Activated CD8-positive, alpha-beta memory T cell treated with anti-CD3 and anti-CD28 coated beads for 36 hours (primary cell): Measurements from ENCODE around the gene MGRN1. TPM values are rescaled to one million over a fixed set of nuclear protein-coding genes. Genes with fewer than 3 reads are reported as not detected.

Source experiments
- CTCF ChIA-PET: fragments of 350-600 bp; sonication (Branson Sonifier 250); formaldehyde crosslinking; loops from one replicate; lab custom pipeline; 2021; ENCODE audit warnings: antibody characterized with exemption; lab: Charles Lee
- POLR2A ChIA-PET: fragments of 350-600 bp; sonication (Branson Sonifier 250); formaldehyde crosslinking; loops from one replicate; lab custom pipeline; 2021; ENCODE audit warnings: antibody characterized with exemption; lab: Charles Lee
- total RNA-seq, 2 experiments: library from RNA; stranded (reverse); gene quantifications; one replicate each; pipeline ENCODE4 v1.2.3, GENCODE V29; 2021

Gene MGRN1
- total RNA-seq, 2 experiments from 2014 or later: 61.9 to 64.2 TPM

DNA sequence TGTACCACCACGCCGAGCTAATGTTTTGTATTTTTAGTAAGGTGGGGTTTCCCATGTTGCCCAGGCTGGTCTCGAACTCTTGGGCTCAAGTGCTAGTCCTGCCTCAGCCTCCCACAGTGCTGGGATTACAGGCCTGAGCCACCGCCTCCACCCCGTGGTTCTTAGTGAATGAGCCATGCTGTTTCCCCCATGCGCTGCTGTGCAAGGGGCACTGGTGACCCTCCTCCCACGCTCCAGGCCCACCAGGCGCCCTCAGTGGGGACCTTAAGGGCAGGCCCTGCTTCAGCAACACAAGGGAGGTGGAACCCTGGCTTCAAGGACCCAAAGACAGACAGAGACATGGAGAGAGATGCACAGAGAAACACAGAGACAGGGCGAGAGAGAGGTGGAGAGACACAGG lies 53.4 kb downstream of the MGRN1 start:
- CTCF ChIA-PET: no interaction called here
- POLR2A ChIA-PET: no interaction called here

DNA sequence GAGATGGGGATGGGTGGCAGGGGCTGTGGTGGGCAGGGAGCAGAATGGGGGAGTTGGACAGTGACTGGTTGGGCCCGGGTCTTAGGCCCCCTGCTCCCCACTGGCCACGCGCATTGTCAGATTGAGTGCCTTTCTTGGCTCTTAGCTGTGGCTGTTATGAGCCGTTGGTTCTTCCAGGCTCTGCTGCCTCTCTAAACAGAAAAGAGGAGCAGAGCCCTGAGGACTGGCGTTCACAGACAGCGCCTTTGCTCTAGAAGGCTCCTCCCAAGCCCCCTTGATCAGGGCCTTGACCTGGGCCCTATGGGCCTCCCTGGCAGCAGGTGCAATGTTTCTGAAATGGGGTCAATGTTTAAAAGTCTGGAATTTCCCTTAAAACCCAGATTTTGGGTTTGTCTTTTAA lies 54.0 kb downstream of the MGRN1 start:
- ChIA-PET POLR2A (no interaction called here), CTCF (no interaction called here)

DNA sequence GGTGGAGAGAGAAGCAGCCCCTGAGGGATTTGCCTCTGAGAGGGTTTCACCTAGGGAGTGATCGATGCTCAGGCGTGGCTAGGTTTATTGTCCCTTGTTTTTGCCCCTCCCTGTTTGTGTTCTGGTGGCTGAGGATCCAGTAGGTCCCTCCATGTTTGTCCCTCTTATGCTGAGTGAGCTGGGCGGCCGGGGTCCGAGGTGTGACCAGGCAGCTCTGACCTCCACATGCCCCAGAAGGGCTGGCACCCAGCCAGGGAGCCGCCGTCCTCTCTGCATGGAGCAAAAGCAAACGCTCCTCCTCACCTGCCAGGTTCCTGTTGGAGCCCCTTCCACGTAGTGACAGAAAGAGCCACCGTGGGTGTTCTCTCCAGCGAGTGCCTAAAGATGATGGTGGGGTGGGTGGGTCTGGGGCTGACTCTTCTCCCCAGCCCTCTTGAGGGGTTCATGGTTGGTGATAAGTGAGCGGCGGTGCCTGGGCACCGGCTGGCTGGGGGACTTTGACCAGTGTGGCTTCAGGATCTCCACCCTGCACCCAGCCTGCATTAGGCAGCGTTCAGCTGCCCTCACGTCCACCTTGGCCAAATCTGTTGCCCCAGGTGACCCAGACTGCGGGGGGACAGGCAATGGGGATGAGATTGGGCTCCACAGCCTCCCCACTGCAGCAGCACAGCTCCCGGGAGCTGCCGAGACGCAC lies 54.7 kb downstream of the MGRN1 start:
- CTCF ChIA-PET: interaction anchor here (1.1 kb wide), 1 partner anchor 55 kb away, joined by 5 read pairs; the partner anchor contains the start of gene MGRN1
- POLR2A ChIA-PET: no interaction called here

GRCh38 chr16:4679850-4680636 lies 55.4 kb downstream of the MGRN1 start:
- ChIA-PET CTCF (interaction anchor here (1.1 kb wide), 1 partner anchor 56 kb away, joined by 5 read pairs; the partner anchor contains the start of gene MGRN1), POLR2A (no interaction called here)

DNA sequence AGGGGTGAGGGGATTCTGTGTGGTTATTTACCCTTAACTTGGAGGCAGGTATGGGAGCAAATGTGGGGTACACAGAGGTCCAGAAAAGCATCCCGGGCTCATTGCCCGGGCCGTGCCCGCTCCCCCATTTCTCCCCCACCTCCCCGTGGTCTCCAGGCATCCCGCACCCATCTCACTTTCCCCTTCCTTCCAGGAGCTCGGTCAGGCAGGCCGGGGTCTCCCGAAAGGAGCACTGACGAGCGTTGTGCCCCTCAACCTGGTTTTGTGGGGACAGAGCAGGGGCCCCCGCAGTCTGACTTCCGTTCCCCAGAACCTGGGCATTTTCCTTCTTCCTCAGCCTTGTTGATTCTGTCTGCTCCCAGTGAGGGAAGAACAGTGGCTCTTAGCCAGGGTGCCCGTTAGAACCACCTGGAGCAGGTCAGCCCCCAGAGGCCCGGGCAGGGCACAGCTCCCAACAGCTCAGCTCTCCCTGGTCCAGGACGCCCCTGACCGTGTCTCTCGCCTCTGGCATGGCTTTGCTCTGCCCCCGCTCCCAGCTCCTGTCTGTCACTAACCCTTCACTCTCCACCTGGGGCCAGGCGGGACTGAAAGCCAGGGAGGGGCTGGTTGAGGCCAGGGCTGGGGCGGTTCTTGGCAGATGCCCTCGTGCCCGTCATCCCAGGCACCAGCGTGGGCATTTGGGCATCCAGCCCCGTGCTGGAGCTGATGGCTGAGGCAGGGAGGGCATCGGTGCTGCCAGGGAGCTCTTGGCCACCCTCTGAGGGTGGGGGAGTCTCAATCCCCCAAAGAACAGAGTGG lies 56.2 kb downstream of the MGRN1 start:
- ChIA-PET POLR2A (no interaction called here), CTCF (interaction anchor here (0.6 to 1.1 kb wide), 2 partner anchors 57 to 132 kb away, joined by 3 to 5 read pairs; partner anchors contain the start of gene MGRN1)

DNA sequence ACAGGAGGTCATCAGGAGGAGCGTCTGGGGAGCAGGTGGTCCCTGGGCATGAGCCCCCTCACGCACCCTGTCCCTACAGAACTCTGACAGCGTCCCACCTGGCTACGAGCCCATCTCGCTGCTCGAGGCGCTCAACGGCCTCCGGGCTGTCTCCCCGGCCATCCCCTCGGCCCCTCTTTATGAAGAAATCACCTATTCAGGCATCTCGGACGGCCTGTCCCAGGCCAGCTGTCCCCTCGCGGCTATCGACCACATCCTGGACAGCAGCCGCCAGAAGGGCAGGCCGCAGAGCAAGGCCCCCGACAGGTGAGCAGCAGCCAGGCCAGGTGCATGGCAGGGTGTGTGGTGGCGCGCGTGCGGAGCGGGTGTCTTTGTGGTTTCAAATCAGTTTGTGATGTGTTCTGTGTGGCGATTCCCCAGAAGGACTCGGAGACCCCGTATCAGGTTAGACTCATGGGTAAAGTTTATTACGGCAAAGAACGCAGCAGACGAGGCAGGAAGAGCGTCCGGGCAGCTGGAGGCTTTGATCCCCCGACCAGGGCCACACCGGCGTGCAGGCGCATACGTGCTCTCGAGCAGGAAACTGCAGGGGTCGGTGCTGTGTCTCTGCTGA lies 57.0 kb downstream of the MGRN1 start:
- ChIA-PET CTCF (interaction anchor here (0.6 kb wide), 1 partner anchor 133 kb away, joined by 3 read pairs; no protein-coding TSS in a partner anchor), POLR2A (no interaction called here)

- ChIA-PET CTCF (interaction anchor here (1.3 kb wide), 1 partner anchor 31 kb away, joined by 4 read pairs; no protein-coding TSS in a partner anchor), POLR2A (no interaction called here)
These were observed 57.5 kb downstream of the MGRN1 start for GRCh38 chr16:4682084-4682591.

DNA sequence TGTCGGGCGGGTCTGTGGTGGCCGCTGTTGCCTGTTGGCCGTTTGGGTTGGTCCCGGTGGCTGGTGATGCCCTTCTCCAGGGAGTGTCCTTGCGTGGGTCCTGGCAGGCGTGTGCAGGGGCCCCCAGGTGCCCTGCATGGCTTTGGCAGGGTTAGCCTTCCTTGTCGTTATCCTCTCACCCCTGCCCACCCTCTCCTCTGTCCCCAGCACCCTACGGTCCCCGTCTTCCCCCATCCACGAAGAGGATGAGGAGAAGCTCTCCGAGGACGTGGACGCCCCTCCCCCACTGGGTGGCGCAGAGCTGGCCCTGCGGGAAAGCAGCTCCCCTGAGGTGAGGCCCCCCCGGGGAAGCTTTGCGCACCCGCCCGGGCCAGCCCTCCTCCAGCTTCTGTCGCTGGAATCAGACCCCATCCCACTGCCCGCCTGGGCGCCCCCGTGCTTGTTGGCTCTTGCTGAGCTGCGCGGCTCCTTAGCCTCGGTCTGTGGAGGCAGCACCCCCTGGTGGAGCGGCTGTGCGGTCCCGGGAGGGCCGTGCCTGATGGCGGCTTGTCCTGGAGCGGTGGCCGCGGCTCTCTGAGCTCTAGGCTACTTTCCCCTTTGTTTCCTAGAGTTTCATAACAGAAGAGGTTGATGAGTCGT lies 58.1 kb downstream of the MGRN1 start:
- ChIA-PET CTCF (interaction anchor here (1.3 kb wide), 1 partner anchor 32 kb away, joined by 4 read pairs; no protein-coding TSS in a partner anchor), POLR2A (interaction anchor here (0.7 kb wide), 1 partner anchor 9 kb away, joined by 3 read pairs; no protein-coding TSS in a partner anchor)

DNA sequence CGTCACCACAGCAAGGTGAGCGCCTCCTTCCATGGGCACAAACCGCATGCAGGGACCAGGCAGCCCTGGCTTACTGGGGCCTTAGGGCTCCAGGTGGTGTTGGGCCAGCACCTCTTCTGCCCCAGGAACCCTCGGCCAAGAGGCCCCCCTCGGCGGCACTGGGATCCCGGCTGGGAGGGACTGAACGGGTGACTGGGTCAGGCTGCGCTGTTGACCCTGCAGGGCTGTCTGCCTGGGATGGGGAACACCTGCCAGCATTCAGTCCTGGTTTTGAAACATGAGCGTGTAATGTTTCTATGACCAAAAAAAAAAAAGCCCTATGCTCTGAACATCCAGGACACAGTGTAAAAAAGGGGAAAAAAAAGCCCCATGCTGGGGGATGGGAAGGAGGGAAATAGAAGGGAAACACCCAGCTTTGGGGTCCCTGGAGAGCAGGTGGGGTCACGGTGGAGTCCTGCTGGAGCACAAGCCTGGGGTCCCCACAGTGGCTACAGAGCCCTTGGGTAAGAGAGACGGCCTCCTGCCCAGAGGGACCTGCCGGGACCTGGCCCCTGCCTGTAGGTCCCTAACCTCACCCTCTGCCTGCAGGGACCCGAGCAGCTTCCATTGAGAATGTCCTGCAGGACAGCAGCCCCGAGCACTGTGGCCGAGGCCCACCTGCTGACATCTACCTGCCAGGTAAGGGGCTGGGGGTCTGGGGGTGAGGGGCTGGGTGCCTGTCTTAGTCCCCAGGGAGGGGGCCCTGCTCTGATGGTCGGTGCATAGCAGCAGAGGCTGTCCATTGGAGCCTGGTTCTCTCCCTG lies 58.8 kb downstream of the MGRN1 start:
- POLR2A ChIA-PET: interaction anchor here (0.7 kb wide), 2 partner anchors 8 to 12 kb away, joined by 3 to 6 read pairs; no protein-coding TSS in a partner anchor
- CTCF ChIA-PET: interaction anchor here (1.3 kb wide), 1 partner anchor 32 kb away, joined by 4 read pairs; no protein-coding TSS in a partner anchor

GRCh38 chr16:4684058-4684715 lies 59.6 kb downstream of the MGRN1 start:
- POLR2A ChIA-PET: interaction anchor here (0.7 kb wide), 1 partner anchor 13 kb away, joined by 6 read pairs; no protein-coding TSS in a partner anchor
- CTCF ChIA-PET: interaction anchor here (0.6 kb wide), 1 partner anchor 21 kb away, joined by 3 read pairs; no protein-coding TSS in a partner anchor

GRCh38 chr16:4684763-4685162 lies 60.1 kb downstream of the MGRN1 start:
- POLR2A ChIA-PET: no interaction called here
- CTCF ChIA-PET: interaction anchor here (0.6 kb wide), 1 partner anchor 21 kb away, joined by 3 read pairs; no protein-coding TSS in a partner anchor

- POLR2A ChIA-PET: no interaction called here
- CTCF ChIA-PET: no interaction called here
These were observed 60.7 kb downstream of the MGRN1 start for GRCh38 chr16:4685292-4685691.

DNA sequence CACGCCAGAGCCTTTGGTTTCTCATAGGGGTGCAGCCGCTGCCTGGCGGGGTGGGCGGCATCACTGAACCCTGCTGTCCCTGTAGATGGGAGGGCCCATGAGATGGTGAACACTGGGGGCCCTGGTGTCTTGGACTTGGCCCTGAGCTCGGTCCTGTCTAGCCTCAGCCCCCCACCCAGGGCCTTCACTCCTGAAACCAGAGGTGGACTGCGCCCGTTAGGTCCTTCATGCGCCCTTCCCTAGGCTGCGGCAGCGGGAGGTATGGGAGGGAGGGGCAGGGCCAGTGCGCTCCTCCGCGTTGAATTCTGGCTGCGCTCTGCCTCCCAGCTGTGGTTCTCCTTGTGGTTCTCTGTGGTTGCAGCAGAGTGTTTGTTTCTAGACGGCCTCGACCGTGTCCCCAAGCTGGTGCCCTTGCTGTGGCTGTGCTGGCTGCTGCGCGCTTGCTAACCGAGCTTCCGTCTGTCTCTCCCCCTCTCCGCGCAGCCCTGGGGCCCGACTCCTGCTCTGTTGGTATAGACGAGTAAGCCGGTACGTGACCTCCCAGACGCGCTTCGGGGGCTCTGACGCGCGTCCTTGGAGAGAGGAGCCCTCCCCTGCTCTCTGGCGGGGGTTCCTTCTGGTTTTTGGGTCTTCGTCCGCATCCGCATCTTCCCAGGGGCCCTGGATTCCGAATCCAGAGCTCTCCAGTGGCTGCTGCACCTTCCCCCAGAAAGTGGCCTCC lies 61.3 kb downstream of the MGRN1 start:
- ChIA-PET POLR2A (no interaction called here), CTCF (no interaction called here)

GRCh38 chr16:4686497-4687210 lies 62.0 kb downstream of the MGRN1 start:
- ChIA-PET CTCF (no interaction called here), POLR2A (no interaction called here)

- CTCF ChIA-PET: no interaction called here
- POLR2A ChIA-PET: no interaction called here
These were observed 62.8 kb downstream of the MGRN1 start for GRCh38 chr16:4687416-4687815.
